PC-9 (cell line): Measurements from ENCODE around the gene SEMA3B.

ENCODE experiments used
- CTCF ChIP-seq: fragments of 200-600 bp; sonication (generic); conservative IDR thresholded peaks from 2 replicates; pipeline ENCODE4 v1.6.1; 2017; ENCODE audit warnings: mixed run types, antibody characterized with exemption, mild to moderate bottlenecking, moderate library complexity
- EZH2 ChIP-seq: fragments of 200-600 bp; sonication (generic); IDR thresholded peaks from 2 replicates; pipeline ENCODE4 v1.8.0; 2017; ENCODE audit warnings: antibody characterized with exemption, low read depth

- TF ChIP-seq EZH2, result no peak
- TF ChIP-seq CTCF, result no peak
These were observed 37.4 kb upstream of the SEMA3B start for GRCh38 chr3:50231581-50231980.
